ENCODE results near the gene ABCA2.
A peak's percentile ranks its signal among the peaks of the same experiment; 100 is the strongest.

Gene ABCA2

GRCh38 chr9:137025517-137025966 lies 2.5 kb downstream of the ABCA2 start:
- Histone ChIP-seq H3K9ac (no peak overlapping the region), H3K27me3 (ENCODE audit: control insufficient read depth, insufficient read depth, low read length) (no peaks in the 10 kb centered on the region), H2AFZ (no peak overlapping the region), H3K36me3 (ENCODE audit: control insufficient read depth, insufficient read depth, low read length) (no peaks in the 10 kb centered on the region), H3K4me1 (peaks cover 12% of the 10 kb centered on the region), H3K9me3 (ENCODE audit: control insufficient read depth, low read length) (no peaks in the 10 kb centered on the region), H3K4me3 (ENCODE audit: low read depth, low read length) (peak overlapping the region; percentile 48), H3K79me2 (peaks cover 3% of the 10 kb centered on the region), H3K4me2 (ENCODE audit: low read length) (peak overlapping the region; percentile 84), H3K27ac (peak overlapping the region; percentile 64)
- TF ChIP-seq, protein P1, sequence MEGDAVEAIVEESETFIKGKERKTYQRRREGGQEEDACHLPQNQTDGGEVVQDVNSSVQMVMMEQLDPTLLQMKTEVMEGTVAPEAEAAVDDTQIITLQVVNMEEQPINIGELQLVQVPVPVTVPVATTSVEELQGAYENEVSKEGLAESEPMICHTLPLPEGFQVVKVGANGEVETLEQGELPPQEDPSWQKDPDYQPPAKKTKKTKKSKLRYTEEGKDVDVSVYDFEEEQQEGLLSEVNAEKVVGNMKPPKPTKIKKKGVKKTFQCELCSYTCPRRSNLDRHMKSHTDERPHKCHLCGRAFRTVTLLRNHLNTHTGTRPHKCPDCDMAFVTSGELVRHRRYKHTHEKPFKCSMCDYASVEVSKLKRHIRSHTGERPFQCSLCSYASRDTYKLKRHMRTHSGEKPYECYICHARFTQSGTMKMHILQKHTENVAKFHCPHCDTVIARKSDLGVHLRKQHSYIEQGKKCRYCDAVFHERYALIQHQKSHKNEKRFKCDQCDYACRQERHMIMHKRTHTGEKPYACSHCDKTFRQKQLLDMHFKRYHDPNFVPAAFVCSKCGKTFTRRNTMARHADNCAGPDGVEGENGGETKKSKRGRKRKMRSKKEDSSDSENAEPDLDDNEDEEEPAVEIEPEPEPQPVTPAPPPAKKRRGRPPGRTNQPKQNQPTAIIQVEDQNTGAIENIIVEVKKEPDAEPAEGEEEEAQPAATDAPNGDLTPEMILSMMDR (IDR thresholded peaks at IDR 0.05): peak; percentile 29

DNA sequence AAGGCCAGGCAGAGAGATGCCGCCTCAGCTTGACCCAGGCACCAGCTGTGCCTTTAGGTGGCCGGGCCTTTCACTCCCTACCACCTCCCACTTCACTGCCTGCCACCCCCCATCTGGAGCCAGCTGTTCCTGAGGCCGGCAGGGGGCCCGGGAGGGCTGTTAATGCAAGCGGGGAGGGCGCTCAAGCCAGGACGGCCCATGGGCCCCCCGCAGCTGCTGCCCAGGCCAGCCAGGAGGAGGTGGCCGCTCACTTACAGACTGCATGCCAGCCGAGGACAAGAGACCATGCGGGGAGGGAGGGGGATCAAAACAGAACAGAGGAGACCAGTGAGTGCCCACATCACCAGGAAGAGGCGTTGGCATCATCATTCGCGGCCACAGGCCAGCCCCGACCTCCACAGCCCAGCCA lies 4.5 kb downstream of the ABCA2 start:
- Histone ChIP-seq H3K4me3 (ENCODE audit: low read depth, low read length) (no peak overlapping the region), H3K9ac (no peak overlapping the region), H3K4me2 (ENCODE audit: low read length) (no peak overlapping the region), H3K27ac (no peak overlapping the region), H3K27me3 (ENCODE audit: control insufficient read depth, insufficient read depth, low read length) (no peaks in the 10 kb centered on the region), H3K9me3 (ENCODE audit: control insufficient read depth, low read length) (no peaks in the 10 kb centered on the region), H3K36me3 (ENCODE audit: control insufficient read depth, insufficient read depth, low read length) (no peaks in the 10 kb centered on the region), H2AFZ (no peak overlapping the region), H3K4me1 (peaks cover 9% of the 10 kb centered on the region), H3K79me2 (peaks cover 3% of the 10 kb centered on the region)
- TF ChIP-seq, protein P1 (IDR thresholded peaks at IDR 0.05): no peak

- no peaks in the 10 kb centered on the region for H3K27me3 ChIP-seq (ENCODE audit: control insufficient read depth, insufficient read depth, low read length)
- H3K27ac ChIP-seq: no peak overlapping the region
- TF ChIP-seq, protein P1 (IDR thresholded peaks at IDR 0.05): no peak
These were observed 4.9 kb downstream of the ABCA2 start for GRCh38 chr9:137023157-137023556.

GRCh38 chr9:137022662-137023008 lies 5.4 kb downstream of the ABCA2 start:
- H3K27me3 ChIP-seq (ENCODE audit: control insufficient read depth, insufficient read depth, low read length): no peaks in the 10 kb centered on the region
- H3K27ac ChIP-seq: no peak overlapping the region
- no peak overlapping the region for H2AFZ ChIP-seq
- no peak overlapping the region for H3K4me3 ChIP-seq (ENCODE audit: low read depth, low read length)
- TF ChIP-seq, protein P1 (IDR thresholded peaks at IDR 0.05): no peak
- no peak overlapping the region for H3K9ac ChIP-seq
- H3K36me3 ChIP-seq (ENCODE audit: control insufficient read depth, insufficient read depth, low read length): no peaks in the 10 kb centered on the region
- no peak overlapping the region for H3K4me2 ChIP-seq (ENCODE audit: low read length)
- H3K9me3 ChIP-seq (ENCODE audit: control insufficient read depth, low read length): no peaks in the 10 kb centered on the region
- H3K79me2 ChIP-seq: peaks cover 3% of the 10 kb centered on the region
- H3K4me1 ChIP-seq: peaks cover 9% of the 10 kb centered on the region

More at GRCh38 chr9:137023157-137023556, 4.9 kb downstream of the ABCA2 start:
- H3K4me3 ChIP-seq (ENCODE audit: low read depth, low read length): no peak overlapping the region
- no peak overlapping the region for H2AFZ ChIP-seq
- H3K9ac ChIP-seq: no peak overlapping the region
- peaks cover 9% of the 10 kb centered on the region for H3K4me1 ChIP-seq
- H3K79me2 ChIP-seq: peaks cover 3% of the 10 kb centered on the region
- no peaks in the 10 kb centered on the region for H3K36me3 ChIP-seq (ENCODE audit: control insufficient read depth, insufficient read depth, low read length)
- H3K4me2 ChIP-seq (ENCODE audit: low read length): no peak overlapping the region
- H3K9me3 ChIP-seq (ENCODE audit: control insufficient read depth, low read length): no peaks in the 10 kb centered on the region

DNA sequence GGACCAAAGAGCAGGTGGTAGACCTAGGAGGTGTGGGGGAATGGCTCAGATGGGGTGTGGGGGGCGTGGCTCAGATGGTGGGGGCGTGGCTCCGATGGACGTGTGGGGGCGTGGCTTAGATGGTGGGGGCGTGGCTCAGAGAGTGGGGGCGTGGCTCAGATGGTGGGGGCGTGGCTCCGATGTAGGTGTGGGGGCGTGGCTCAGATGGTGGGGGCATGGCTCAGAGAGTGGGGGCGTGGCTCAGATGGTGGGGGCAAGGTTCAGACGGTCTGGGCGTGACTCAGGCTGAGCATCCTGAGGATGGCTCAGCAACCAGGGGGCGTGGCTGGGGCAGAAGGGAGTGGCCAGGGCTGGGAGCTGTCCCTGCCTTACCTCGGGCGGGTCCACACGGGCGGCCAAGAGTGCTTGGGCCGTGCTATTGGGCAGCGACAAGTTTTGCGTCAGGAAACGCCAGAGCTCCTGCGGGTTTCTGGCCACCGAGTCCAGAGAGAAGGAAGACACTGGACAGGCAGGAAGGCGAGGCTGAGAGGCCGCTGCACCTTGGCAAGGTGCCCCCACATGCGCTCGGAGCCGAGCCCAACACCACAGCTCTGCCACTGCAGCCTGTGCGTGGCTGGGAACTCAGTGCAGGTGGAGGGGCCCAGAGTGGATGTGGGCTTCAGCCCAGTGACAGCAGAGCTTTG lies 5.9 kb downstream of the ABCA2 start:
- Histone ChIP-seq H3K27ac (no peak overlapping the region), H3K36me3 (ENCODE audit: control insufficient read depth, insufficient read depth, low read length) (no peaks in the 10 kb centered on the region), H3K4me3 (ENCODE audit: low read depth, low read length) (no peak overlapping the region), H3K27me3 (ENCODE audit: control insufficient read depth, insufficient read depth, low read length) (no peaks in the 10 kb centered on the region), H3K4me2 (ENCODE audit: low read length) (no peak overlapping the region), H3K4me1 (peaks cover 8% of the 10 kb centered on the region), H2AFZ (no peak overlapping the region), H3K79me2 (peaks cover 1% of the 10 kb centered on the region), H3K9ac (no peak overlapping the region), H3K9me3 (ENCODE audit: control insufficient read depth, low read length) (no peaks in the 10 kb centered on the region)
- TF ChIP-seq, protein P1 (IDR thresholded peaks at IDR 0.05): no peak

All from parathyroid adenoma (tissue), 2 donors.